A549 (cell line): Measurements from ENCODE around the gene ZDHHC11B. TPM values are rescaled to one million over a fixed set of nuclear protein-coding genes. Genes with fewer than 3 reads are reported as not detected.
"Not testable (repeated sequence)": the region's sequence is repeated elsewhere in the genome, so short reads cannot be mapped to it uniquely, and the experiment has no call there.

ENCODE experiments used
- ATAC-seq, 2 experiments: fragments of 200-7000 bp in 1 of 2; fragments of >200 bp in 1 of 2; cut with Nextera tagmentation in 1 of 2; cut with Tn5 transposase in 1 of 2; 3 replicates each; pipeline versions ENCODE4 v1.8.0 to v1.9.1; 2018 to 2020; ENCODE audit warnings: mild to moderate bottlenecking in 1 of 2, moderate library complexity in 1 of 2
- CTCF ChIA-PET: fragments of 300-600 bp; sonication (Branson Sonifier 250); formaldehyde crosslinking; extraction: SDS; loops from one replicate; lab custom pipeline; 2021; ENCODE audit warnings: antibody characterized with exemption, inconsistent platforms; lab: Yijun Ruan, JAX
- POLR2A ChIA-PET: fragments of 350-600 bp; formaldehyde crosslinking; extraction: SDS; loops from one replicate; lab custom pipeline; 2021; ENCODE audit warnings: antibody characterized with exemption, inconsistent platforms; lab: Yijun Ruan, JAX
- DNase-seq, 2 experiments: peaks; one replicate each; pipeline versions ENCODE4 v3.0.0 to v3.0.0-alpha.2; 2011 to 2016; ENCODE audit warnings: low read depth in 1 of 2, low spot score in 1 of 2
- FAIRE-seq: peaks from 2 replicates; lab custom pipeline; 2011; peaks lifted over from hg19 to GRCh38; lab: Jason Lieb, UNC
- H3K27ac ChIP-seq, 2 experiments: fragments of >200 bp; sonication (Bioruptor Twin); formaldehyde crosslinking; 3 replicates each; pipeline ENCODE4 v1.5.1; 2016 to 2017
- H3K4me1 ChIP-seq: fragments of >200 bp; sonication (Bioruptor Twin); formaldehyde crosslinking; 3 replicates; pipeline ENCODE4 v1.6.1; 2016
- H3K4me2 ChIP-seq: fragments of >200 bp; sonication (Bioruptor Twin); formaldehyde crosslinking; 3 replicates; pipeline ENCODE4 v1.6.1; 2016
- H3K4me3 ChIP-seq: fragments of >200 bp; sonication (Bioruptor Twin); formaldehyde crosslinking; 3 replicates; pipeline ENCODE4 v1.5.1; 2016
- H3K9me3 ChIP-seq: fragments of >200 bp; sonication (Bioruptor Twin); formaldehyde crosslinking; 3 replicates; pipeline ENCODE4 v1.6.1; 2016
- CHD2 ChIP-seq: fragments of 150-350 bp; IDR thresholded peaks from 2 replicates; pipeline ENCODE4 v1.6.1; 2014; ENCODE audit warnings: low read length; ENCODE audit not compliant: partially characterized antibody
- EHF ChIP-seq: fragments of 250-450 bp; sonication (Bioruptor Pico); IDR thresholded peaks from 2 replicates; pipeline ENCODE4 v1.5.0; 2020; ENCODE audit warnings: mild to moderate bottlenecking
- ESRRA ChIP-seq: fragments of 150-350 bp; IDR thresholded peaks from 2 replicates; pipeline ENCODE4 v1.6.1; 2014; ENCODE audit warnings: mild to moderate bottlenecking, low read length, borderline replicate concordance
- FOSB ChIP-seq: fragments of 250-450 bp; sonication (Bioruptor Pico); IDR thresholded peaks from 2 replicates; pipeline ENCODE4 v1.5.0; 2020; ENCODE audit warnings: mild to moderate bottlenecking, moderate library complexity
- FOXS1 ChIP-seq: fragments of 250-450 bp; sonication (Bioruptor Pico); IDR thresholded peaks from 2 replicates; pipeline ENCODE4 v1.5.0; 2020; ENCODE audit warnings: mild to moderate bottlenecking, moderate library complexity
- GATA3 ChIP-seq: IDR thresholded peaks from 2 replicates; pipeline ENCODE4 v1.6.1; 2012; ENCODE audit warnings: borderline replicate concordance
- HOXB13 ChIP-seq: fragments of 250-450 bp; sonication (Bioruptor Pico); IDR thresholded peaks from 2 replicates; pipeline ENCODE4 v1.5.0; 2020; ENCODE audit warnings: low read depth, mild to moderate bottlenecking, moderate library complexity
- HOXB5 ChIP-seq: fragments of 250-450 bp; sonication (Bioruptor Pico); IDR thresholded peaks from 2 replicates; pipeline ENCODE4 v1.5.0; 2020; ENCODE audit warnings: mild to moderate bottlenecking, moderate library complexity
- POLR2A ChIP-seq: IDR thresholded peaks from 2 replicates; pipeline ENCODE4 v1.6.1; 2012; ENCODE audit warnings: mild to moderate bottlenecking, low read length
- POLR2AphosphoS2 ChIP-seq: conservative IDR thresholded peaks from 2 replicates; pipeline ENCODE4 v1.6.1; 2012; ENCODE audit warnings: low read length, improper control_type of control experiment, inconsistent platforms
- RARB ChIP-seq: fragments of 250-450 bp; sonication (Bioruptor Pico); IDR thresholded peaks from 2 replicates; pipeline ENCODE4 v1.8.0; 2021; ENCODE audit warnings: mild to moderate bottlenecking, moderate library complexity
- TFCP2L1 ChIP-seq: fragments of 250-450 bp; sonication (Bioruptor Pico); IDR thresholded peaks from 2 replicates; pipeline ENCODE4 v1.5.0; 2021; ENCODE audit warnings: mild to moderate bottlenecking
- ZC3H11A ChIP-seq: fragments of 450-650 bp; IDR thresholded peaks from 2 replicates; pipeline ENCODE4 v1.6.1; 2014; ENCODE audit warnings: antibody characterized with exemption, mild to moderate bottlenecking
- ZSCAN20 ChIP-seq: fragments of 250-450 bp; sonication (Bioruptor Pico); IDR thresholded peaks from 2 replicates; pipeline ENCODE4 v1.8.0; 2022; ENCODE audit warnings: mild to moderate bottlenecking, moderate library complexity
- WGBS: methylation state at CpG from one replicate; pipeline ENCODE4 v1.1.6; 2017; ENCODE audit errors: missing lambda C conversion rate; 5-methylcytosine and 5-hydroxymethylcytosine counted together
- polyA plus RNA-seq, 4 experiments: library from polyadenylated mRNA; depleted of rRNA in 3 of 4; stranded (reverse); fragments of >200 nt; fragmentation: RNase III in 1 of 4; extraction: RNeasy Plus Mini Kit Qiagen cat#74134 plus additional on column Dnase treatment in 1 of 4; gene quantifications; 2 replicates in 3 of 4; 3 replicates in 1 of 4; pipeline ENCODE4 v1.2.3, GENCODE V29; 2011 to 2017
- TF ChIP-seq, protein P1 (sequence below): fragments of 250-450 bp; sonication (Bioruptor Pico); IDR thresholded peaks from 2 replicates; pipeline ENCODE4 v1.5.0; 2020; ENCODE audit warnings: low read depth, mild to moderate bottlenecking, moderate library complexity
- TF ChIP-seq, protein P2 (sequence below): IDR thresholded peaks from 2 replicates; pipeline ENCODE4 v1.6.1; 2012; ENCODE audit warnings: low read depth, borderline replicate concordance

The ZDHHC11B gene
- polyA plus RNA-seq, 2 of the 4 experiments (the other 2 are of a cell fraction) = 0.18 to 1.0 TPM

DNA sequence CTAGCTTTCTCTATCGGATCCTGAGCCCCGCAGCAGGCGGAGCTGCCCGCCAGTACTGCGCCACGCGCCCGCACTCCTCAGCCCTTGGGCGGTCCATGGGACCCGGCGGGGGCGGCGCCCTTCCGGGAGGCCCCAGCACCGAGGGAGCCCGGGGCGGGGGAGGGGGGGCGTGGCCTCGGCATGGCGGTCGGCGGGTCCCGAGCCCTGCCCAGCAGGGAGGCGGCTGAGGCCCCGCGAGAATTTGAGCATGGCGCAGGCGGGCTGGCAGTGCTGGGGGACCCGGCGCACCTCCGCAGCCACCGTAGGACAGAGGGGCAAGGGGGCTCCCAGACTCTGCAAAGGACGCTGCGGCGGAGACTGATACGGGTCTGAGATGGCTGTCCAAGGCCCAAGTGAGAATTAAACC lies 6.8 kb downstream of the ZDHHC11B start:
- H3K27ac ChIP-seq = no peak overlapping the region
- FAIRE-seq (no peak), DNase-seq (no peak), ATAC-seq (no peak)
- H3K4me1 ChIP-seq = no peaks in the 10 kb centered on the region
- H3K4me3 ChIP-seq = no peak overlapping the region
- no peaks in the 10 kb centered on the region for H3K9me3 ChIP-seq
- CTCF ChIA-PET = no interaction called here
- TF ChIP-seq HOXB5 (no peak), POLR2A (no peak), FOSB (no peak), FOXS1 (CRISPR knock-in tag) (no peak), TFCP2L1 (no peak), POLR2AphosphoS2 (no peak), HOXB13 (CRISPR knock-in tag) (no peak), ESRRA (no peak), RARB (no peak), GATA3 (no peak), EHF (CRISPR knock-in tag) (no peak)
- TF ChIP-seq, protein P1, sequence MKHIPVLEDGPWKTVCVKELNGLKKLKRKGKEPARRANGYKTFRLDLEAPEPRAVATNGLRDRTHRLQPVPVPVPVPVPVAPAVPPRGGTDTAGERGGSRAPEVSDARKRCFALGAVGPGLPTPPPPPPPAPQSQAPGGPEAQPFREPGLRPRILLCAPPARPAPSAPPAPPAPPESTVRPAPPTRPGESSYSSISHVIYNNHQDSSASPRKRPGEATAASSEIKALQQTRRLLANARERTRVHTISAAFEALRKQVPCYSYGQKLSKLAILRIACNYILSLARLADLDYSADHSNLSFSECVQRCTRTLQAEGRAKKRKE (CRISPR knock-in tag) = no peak
- TF ChIP-seq, protein P2, sequence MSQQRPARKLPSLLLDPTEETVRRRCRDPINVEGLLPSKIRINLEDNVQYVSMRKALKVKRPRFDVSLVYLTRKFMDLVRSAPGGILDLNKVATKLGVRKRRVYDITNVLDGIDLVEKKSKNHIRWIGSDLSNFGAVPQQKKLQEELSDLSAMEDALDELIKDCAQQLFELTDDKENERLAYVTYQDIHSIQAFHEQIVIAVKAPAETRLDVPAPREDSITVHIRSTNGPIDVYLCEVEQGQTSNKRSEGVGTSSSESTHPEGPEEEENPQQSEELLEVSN = no peak
- POLR2A ChIA-PET = interaction anchor here (0.6 kb wide), 1 partner anchor 141 kb away, joined by 3 read pairs; no protein-coding TSS in a partner anchor
- H3K4me2 ChIP-seq = no peak overlapping the region
- 81% methylated on average over 26 of the region's 36 CpGs for WGBS

DNA sequence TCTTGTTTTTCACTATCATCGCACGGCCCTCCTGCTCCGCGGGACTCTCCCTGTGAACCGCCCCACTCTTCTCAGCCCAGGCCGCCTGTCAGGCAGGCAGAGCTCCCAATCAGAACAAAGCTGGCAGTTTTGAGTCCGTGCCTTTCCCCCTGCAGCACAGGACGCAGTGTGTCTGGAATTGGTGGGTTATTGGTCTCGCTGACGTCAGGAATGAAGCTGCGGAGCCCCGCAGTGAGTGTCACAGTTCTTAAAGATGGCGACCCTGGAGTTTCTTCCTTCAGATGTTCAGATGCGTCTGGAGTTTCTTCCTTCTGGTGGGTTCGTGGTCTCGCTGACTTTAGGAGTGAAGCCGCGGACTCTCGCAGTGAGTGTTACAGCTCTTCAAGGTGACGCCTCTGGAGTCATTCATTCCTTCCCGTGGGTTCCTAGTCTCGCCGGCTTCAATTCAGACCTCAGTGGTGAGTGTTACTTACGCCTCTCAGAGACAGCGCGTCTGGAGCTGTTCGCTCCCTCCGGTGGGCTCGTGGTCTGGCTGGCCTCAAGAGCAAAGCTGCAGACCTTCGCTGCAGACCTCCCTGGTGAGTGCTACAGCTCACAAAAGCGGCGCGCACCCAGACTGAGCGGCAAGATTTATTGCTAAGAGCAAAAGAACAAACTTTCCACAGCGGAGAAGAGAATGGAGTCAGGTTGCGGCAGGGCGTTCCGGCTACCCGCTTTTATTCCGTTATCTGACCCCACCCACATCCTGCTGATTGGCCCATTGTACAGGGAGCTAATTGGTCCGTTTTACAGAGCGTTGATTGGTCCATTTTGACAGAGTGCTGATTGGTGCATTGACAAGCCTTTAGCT lies 7.4 kb downstream of the ZDHHC11B start:
- CTCF ChIA-PET = interaction anchor here (0.8 to 1.0 kb wide), 2 partner anchors 14 to 108 kb away, joined by 3 read pairs; no protein-coding TSS in a partner anchor
- H3K27ac ChIP-seq = no peak overlapping the region
- 82% methylated on average over 42 of the region's 42 CpGs for WGBS
- H3K4me1 ChIP-seq = no peaks in the 10 kb centered on the region
- POLR2A ChIA-PET = interaction anchor here (0.6 kb wide), 1 partner anchor 140 kb away, joined by 3 read pairs; no protein-coding TSS in a partner anchor
- TF ChIP-seq EHF (CRISPR knock-in tag) = no peak
- no peak for TF ChIP-seq CHD2
- no peak for TF ChIP-seq ZC3H11A
- DNase-seq (no peak), FAIRE-seq (no peak), ATAC-seq (no peak)
- no peak overlapping the region for H3K4me3 ChIP-seq
- no peak overlapping the region for H3K4me2 ChIP-seq
- no peaks in the 10 kb centered on the region for H3K9me3 ChIP-seq

DNA sequence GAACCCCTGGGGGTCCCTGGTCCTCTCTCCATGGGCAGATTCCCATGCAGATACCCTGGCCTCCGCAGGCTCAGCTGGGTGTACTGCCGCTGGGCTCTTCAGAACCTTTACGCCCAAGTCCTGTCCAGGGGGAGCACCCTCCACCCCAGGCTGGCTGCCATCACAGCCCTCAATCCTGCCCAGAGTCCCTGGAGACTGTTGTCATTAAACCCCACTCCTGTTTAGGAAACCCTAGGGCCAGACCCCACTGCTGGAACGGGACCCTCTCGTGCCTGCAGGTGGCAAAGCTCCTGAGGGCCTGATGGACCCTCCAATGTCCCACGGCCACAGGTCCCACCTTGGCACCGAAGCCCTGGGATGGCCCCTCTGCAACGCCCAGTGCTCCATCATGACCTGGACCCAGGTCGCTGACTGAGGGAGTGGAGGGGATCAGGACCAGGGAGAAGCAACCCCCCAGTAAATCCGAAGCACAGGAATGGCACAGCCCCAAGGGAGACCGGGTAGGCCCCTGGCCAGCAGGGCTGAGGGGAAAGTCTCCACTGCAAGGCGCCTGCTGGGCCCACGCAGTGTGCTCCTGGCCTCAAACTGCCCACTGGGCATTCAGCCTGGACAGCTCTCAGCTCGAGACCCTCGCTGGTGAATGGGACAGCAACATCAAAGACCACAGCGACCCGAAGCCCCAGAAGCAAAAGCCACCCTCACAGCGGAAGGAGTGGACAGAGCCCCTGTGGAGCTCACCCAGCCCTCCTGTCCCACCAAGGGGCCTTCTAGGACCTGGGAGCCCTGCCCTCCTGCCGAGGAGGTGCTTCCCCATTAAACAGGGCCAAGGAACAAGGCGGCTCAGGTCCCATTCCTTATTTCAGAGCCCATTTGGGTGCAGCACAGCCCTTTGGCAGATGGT lies 8.3 kb downstream of the ZDHHC11B start:
- FAIRE-seq = no peak
- TF ChIP-seq ZSCAN20 (CRISPR knock-in tag) = no peak
- POLR2A ChIA-PET = no interaction called here
- no peaks in the 10 kb centered on the region for H3K9me3 ChIP-seq
- ATAC-seq = peak in 1 of 2 experiments; percentile 4; a peak in 1 of 6 replicates
- no peak overlapping the region for H3K4me3 ChIP-seq
- H3K27ac ChIP-seq = no peak overlapping the region
- no peak for DNase-seq
- H3K4me2 ChIP-seq = no peak overlapping the region
- 54% methylated on average over 12 of the region's 20 CpGs for WGBS
- no peaks in the 10 kb centered on the region for H3K4me1 ChIP-seq
- CTCF ChIA-PET = interaction anchor here (0.8 to 1.0 kb wide), 2 partner anchors 14 to 107 kb away, joined by 3 read pairs; no protein-coding TSS in a partner anchor

DNA sequence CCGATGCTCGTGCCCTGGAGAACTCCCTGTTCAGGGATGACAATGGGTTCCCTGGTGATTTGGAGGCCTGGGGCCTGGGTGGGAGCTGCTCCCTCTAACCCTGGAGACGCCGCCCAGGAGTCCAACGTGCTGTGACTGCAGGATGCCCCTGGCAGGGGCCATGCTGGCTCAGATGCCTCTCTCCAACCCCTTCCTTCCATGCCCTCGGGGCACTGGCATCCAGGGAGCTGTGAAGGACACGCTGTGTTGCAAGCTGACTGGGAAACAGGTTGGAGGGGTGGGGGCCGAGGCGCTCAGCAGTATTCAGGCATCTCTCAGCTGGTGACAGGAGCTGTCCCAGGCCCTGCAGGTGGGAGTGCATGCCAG lies 9.0 kb downstream of the ZDHHC11B start:
- H3K27ac ChIP-seq, POLR2A ChIA-PET, H3K9me3 ChIP-seq, H3K4me1 ChIP-seq, H3K4me3 ChIP-seq, ATAC-seq, DNase-seq, H3K4me2 ChIP-seq, CTCF ChIA-PET, FAIRE-seq: not testable (repeated sequence)
- 80% methylated on average over 3 of the region's 9 CpGs for WGBS

DNA sequence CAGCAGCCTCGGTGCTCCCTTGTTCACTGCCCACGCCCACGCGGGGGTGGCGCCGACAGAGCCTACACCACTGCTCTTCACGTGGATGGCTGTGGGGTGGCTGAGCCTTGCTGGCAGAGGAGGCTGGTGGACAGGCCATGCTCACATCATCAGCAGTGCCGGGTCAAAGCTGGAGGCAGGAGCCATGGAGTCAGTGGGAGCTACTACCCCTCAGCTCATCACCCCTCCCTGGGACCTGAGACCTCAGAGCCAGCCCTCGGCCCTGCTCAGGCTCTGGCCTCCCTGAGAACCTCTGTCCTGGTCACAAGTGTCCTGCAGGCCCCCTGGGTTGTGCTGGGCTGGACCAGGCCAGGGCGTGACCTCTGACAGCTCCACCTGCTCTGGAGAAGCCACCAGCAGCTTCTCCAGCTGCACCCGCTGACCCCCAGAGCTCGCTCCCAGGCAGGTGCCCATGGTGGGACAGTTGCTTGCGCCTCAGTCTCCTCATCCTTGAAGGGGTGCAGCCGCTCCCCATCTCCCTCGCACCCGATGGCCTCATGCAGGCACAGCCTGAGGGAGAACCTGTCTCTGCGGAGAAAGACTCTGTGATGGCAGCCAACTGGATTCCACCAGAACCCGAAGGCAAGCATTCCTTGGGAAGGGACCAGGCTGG lies 9.5 kb downstream of the ZDHHC11B start:
- ATAC-seq, DNase-seq, H3K4me2 ChIP-seq, POLR2A ChIA-PET, H3K9me3 ChIP-seq, H3K4me1 ChIP-seq, FAIRE-seq, CTCF ChIA-PET, H3K27ac ChIP-seq, H3K4me3 ChIP-seq: not testable (repeated sequence)
- WGBS = 81% methylated on average over 13 of the region's 18 CpGs

DNA sequence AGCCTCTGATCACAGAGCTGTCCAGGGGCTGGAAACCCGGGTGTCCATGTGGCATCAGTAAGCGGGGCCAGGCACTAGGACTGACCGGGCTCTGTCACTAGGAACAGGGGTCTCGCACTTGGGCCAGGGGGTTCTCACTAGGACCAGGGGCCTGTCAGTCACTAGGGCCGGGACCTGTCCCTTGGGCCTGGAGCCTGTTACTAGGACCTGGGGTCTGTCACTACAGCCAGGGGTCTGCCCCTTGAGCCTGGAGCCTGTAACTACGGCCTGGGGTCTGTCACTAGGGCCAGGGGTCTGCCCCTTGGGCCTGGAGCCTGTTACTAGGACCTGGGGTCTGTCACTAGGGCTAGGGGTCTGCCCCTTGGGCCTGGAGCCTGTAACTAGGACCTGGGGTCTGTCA lies 10.2 kb downstream of the ZDHHC11B start:
- CTCF ChIA-PET, H3K4me3 ChIP-seq, ATAC-seq, H3K4me2 ChIP-seq, H3K9me3 ChIP-seq, POLR2A ChIA-PET, H3K27ac ChIP-seq, DNase-seq, H3K4me1 ChIP-seq, FAIRE-seq: not testable (repeated sequence)
- WGBS = 85% methylated on average over 6 of the region's 6 CpGs
